ENCODE measurements around the gene PRR20G.

The PRR20G gene

DNA sequence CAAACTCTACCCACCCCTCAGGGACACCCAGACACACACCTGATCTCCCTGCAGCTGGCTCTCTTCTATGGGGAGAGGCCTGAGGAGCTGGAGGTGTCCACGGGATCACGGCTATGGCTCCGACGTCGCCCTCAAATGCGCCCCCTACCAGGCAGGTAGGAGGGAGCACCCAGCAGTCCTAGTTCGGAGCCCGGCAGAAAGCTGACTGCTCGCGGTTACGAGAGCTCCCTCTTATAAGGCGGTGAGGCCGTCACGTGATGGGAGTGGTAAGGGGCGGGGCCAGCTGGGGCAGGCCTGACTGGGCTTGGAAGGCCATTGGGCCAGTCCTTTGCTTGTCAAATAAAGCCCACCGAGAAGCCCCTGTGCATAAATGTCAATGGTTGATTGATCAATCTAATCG lies at the start of gene PRR20G:
Gene PRR20G, minus strand, starts transcription at position 207 of the 400 bp plus-strand sequence. CDS start 681 bp downstream, outside the sequence.
- no peak for TF ChIP-seq CTCF (IDR thresholded peaks at IDR 0.05; ENCODE audit: extremely low read depth, insufficient read depth, missing control alignments)
- DNase-seq (ENCODE audit: low spot score), result no peak
- in situ Hi-C loops (cut with MboI; ENCODE audit: low pct_unique_long_range_greater_than_20kb, low sequenced_read_pairs, unreplicated experiment), result no loop called here

- DNase-seq (ENCODE audit: low spot score), result no peak
- in situ Hi-C loops (cut with MboI; ENCODE audit: low pct_unique_long_range_greater_than_20kb, low sequenced_read_pairs, unreplicated experiment), result no loop called here
- TF ChIP-seq CTCF (IDR thresholded peaks at IDR 0.05; ENCODE audit: extremely low read depth, insufficient read depth, missing control alignments), result no peak
Observed at GRCh38 chr3:127337001-127337400, 49.2 kb upstream of the PRR20G start.

DNA sequence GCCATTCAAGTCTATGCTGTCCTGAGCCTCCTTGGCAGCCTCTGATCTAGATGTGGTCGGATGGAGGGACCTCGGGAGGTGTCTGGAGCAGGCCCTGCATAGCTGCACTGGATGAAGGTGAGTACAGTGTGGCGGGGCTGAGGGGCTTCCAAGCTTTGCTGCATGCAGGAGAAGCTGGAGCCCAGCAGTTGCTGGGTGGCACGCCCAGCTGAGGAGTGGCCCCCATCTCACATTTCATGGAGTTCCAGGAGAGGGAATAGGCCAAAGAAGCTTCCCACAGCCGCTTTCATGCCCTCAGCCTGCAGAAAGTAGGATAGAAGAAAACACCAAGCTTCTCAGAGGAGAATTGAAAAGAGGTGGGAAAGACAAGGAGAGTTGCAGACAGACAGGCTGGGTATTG lies 48.3 kb upstream of the PRR20G start:
- in situ Hi-C loops (cut with MboI; ENCODE audit: low pct_unique_long_range_greater_than_20kb, low sequenced_read_pairs, unreplicated experiment), result no loop called here
- DNase-seq (ENCODE audit: low spot score), result no peak
- no peak for TF ChIP-seq CTCF (IDR thresholded peaks at IDR 0.05; ENCODE audit: extremely low read depth, insufficient read depth, missing control alignments)

DNA sequence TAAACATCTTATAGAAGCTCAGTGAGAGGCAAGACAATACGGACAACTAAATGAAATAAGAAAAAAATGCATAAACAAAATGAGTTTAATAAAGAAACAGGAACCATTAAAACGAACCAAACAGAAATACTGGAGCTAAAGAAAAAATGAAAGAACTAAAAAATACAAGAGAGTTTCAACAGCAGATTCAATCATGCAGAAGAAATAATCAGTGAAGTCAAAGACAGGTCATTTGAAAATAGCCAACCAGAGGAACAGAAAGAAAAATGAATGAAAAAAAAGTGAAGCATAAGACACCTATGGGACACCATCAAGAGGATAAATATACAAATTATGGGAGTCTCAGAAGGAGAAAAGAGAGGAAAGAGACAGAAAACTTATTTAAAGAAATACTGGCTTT lies 42.5 kb upstream of the PRR20G start:
- no peak for DNase-seq (ENCODE audit: low spot score)
- no peak for TF ChIP-seq CTCF (IDR thresholded peaks at IDR 0.05; ENCODE audit: extremely low read depth, insufficient read depth, missing control alignments)
- in situ Hi-C loops (cut with MboI; ENCODE audit: low pct_unique_long_range_greater_than_20kb, low sequenced_read_pairs, unreplicated experiment), result no loop called here

- no peak for DNase-seq (ENCODE audit: low spot score)
- in situ Hi-C loops (cut with MboI; ENCODE audit: low pct_unique_long_range_greater_than_20kb, low sequenced_read_pairs, unreplicated experiment), result no loop called here
- TF ChIP-seq CTCF (IDR thresholded peaks at IDR 0.05; ENCODE audit: extremely low read depth, insufficient read depth, missing control alignments), result no peak
Observed at GRCh38 chr3:127329631-127330285, 41.9 kb upstream of the PRR20G start.

- no peak for TF ChIP-seq CTCF (IDR thresholded peaks at IDR 0.05; ENCODE audit: extremely low read depth, insufficient read depth, missing control alignments)
- DNase-seq (ENCODE audit: low spot score), result no peak
- in situ Hi-C loops (cut with MboI; ENCODE audit: low pct_unique_long_range_greater_than_20kb, low sequenced_read_pairs, unreplicated experiment), result no loop called here
Observed at GRCh38 chr3:127328421-127328820, 40.6 kb upstream of the PRR20G start.

All from GM13977 (cell line).